HG02970 (cell line): ENCODE measurements around the gene CTIF.
"Not testable (repeated sequence)": the region's sequence is repeated elsewhere in the genome, so short reads cannot be mapped to it uniquely, and the experiment has no call there.

Experiments
- ATAC-seq: cut with Tn5 transposase; IDR thresholded peaks from one replicate; pipeline ENCODE4 v1.9.1; 2021; ENCODE audit warnings: mild to moderate bottlenecking, moderate library complexity, moderate number of reproducible peaks; ENCODE audit not compliant: unreplicated experiment, low FRiP score

The CTIF gene

GRCh38 chr18:48806551-48807261, 267.9 kb downstream of the CTIF start:
- no peak for ATAC-seq

GRCh38 chr18:48808476-48808875, 269.6 kb downstream of the CTIF start:
- ATAC-seq, result no peak

GRCh38 chr18:48809365-48809764, 270.5 kb downstream of the CTIF start:
- no peak for ATAC-seq

- ATAC-seq, result no peak
These were observed 272.0 kb downstream of the CTIF start for GRCh38 chr18:48810805-48811204.

GRCh38 chr18:48811401-48811800, 272.6 kb downstream of the CTIF start:
- ATAC-seq, result no peak

- ATAC-seq, result not testable (repeated sequence)
These were observed 273.2 kb downstream of the CTIF start for GRCh38 chr18:48811977-48812451.

GRCh38 chr18:48813321-48813720, 274.5 kb downstream of the CTIF start:
- ATAC-seq, result no peak

- no peak for ATAC-seq
These were observed 275.1 kb downstream of the CTIF start for GRCh38 chr18:48813833-48814489.

GRCh38 chr18:48814490-48815178, 275.8 kb downstream of the CTIF start:
- no peak for ATAC-seq

- ATAC-seq, result no peak
These were observed 276.3 kb downstream of the CTIF start for GRCh38 chr18:48815179-48815515.

GRCh38 chr18:48815581-48816324, 276.9 kb downstream of the CTIF start:
- ATAC-seq, result no peak

- no peak for ATAC-seq
These were observed 277.7 kb downstream of the CTIF start for GRCh38 chr18:48816554-48816953.

GRCh38 chr18:48817021-48817461, 278.2 kb downstream of the CTIF start:
- ATAC-seq, result no peak

- ATAC-seq, result no peak
These were observed 279.8 kb downstream of the CTIF start for GRCh38 chr18:48818329-48819254.

- ATAC-seq, result no peak
These were observed 280.4 kb downstream of the CTIF start for GRCh38 chr18:48819276-48819675.

GRCh38 chr18:48819781-48820482, 281.1 kb downstream of the CTIF start:
- ATAC-seq, result no peak

- peak; percentile 83 for ATAC-seq
These were observed 281.8 kb downstream of the CTIF start for GRCh38 chr18:48820483-48821250.

- ATAC-seq, result peak; percentile 18
These were observed 282.4 kb downstream of the CTIF start for GRCh38 chr18:48821251-48821590.
